Activated naive CD4-positive, alpha-beta T cell treated with anti-CD3 and anti-CD28 coated beads, Interleukin-2, amount 50 U/mL, for 24 hours (primary cell): Measurements from ENCODE around the gene RUFY3.
"Not testable (repeated sequence)": the region's sequence is repeated elsewhere in the genome, so short reads cannot be mapped to it uniquely, and the experiment has no call there.

ENCODE experiments used
- H3K27ac Mint-ChIP-seq: one replicate; pipeline ENCODE4 v1.8.0; 2021; ENCODE audit warnings: mild to moderate bottlenecking, mixed read lengths
- H3K27me3 Mint-ChIP-seq: one replicate; pipeline ENCODE4 v1.8.0; 2021; ENCODE audit warnings: mixed read lengths
- H3K36me3 Mint-ChIP-seq: one replicate; pipeline ENCODE4 v1.8.0; 2021; ENCODE audit warnings: mixed read lengths
- H3K4me1 Mint-ChIP-seq: one replicate; pipeline ENCODE4 v1.8.0; 2021; ENCODE audit warnings: mixed read lengths
- H3K4me3 Mint-ChIP-seq: one replicate; pipeline ENCODE4 v1.8.0; 2021; ENCODE audit warnings: mild to moderate bottlenecking, mixed read lengths
- H3K9me3 Mint-ChIP-seq: one replicate; pipeline ENCODE4 v1.8.0; 2021; ENCODE audit warnings: mixed read lengths

The RUFY3 gene

DNA sequence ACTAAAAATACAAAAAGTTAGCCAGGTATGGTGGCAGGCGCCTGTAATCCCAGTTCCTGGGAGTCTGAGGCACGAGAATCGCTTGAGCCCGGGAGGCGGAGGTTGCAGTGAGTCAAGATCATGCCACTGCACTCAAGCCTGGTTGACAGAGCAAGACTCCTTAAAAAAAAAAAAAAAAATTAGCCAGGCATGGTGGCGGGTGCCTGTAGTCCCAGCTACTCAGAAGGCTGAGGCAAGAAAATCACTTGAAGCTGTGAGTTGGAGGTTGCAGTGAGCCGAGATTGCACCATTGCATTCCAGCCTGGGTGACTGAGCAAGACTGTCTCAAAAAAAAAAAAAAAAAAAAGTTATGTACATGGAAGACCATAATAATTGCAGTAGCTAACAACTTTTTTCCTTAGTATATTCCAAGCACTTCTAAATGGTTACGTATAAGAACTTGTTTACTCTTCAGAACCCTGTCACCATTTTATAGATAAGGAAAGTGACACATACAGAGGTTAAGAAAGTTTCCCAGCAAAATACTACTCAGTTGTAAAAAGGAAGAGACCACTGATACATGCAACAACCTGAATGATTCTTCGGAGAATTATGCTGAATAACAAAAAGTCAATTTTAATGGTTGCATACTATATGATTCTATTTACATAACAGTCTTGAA, 24.5 kb downstream of the RUFY3 start:
- Mint-ChIP-seq H3K9me3 (no peaks in the 10 kb centered on the region), H3K27ac (no peak overlapping the region), H3K4me3 (no peak overlapping the region), H3K4me1 (peaks cover 4% of the 10 kb centered on the region), H3K36me3 (no peaks in the 10 kb centered on the region), H3K27me3 (no peaks in the 10 kb centered on the region)

DNA sequence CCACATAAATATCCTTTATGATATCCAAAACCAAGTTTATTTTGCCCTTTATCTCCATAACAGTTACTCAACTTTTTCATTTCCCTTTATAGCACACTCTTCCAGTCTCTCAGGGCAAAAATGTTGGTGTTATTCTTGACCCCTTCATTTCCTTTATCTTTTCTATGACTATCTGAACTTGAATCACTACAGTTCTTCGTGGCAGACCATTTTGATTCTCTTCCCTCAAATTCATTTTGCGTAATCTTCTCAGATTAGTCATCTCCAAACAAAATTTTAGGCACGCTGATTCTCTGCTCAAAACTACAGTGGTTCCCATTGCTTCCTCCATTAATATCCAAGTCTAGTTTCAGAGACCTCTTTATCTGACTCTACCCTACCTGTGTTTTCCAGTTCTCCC, 26.1 kb downstream of the RUFY3 start:
- Mint-ChIP-seq H3K27me3 (no peaks in the 10 kb centered on the region), H3K4me3 (no peak overlapping the region), H3K9me3 (no peaks in the 10 kb centered on the region), H3K36me3 (no peaks in the 10 kb centered on the region), H3K27ac (no peak overlapping the region), H3K4me1 (peaks cover 9% of the 10 kb centered on the region)

GRCh38 chr4:70749313-70749712, 27.5 kb downstream of the RUFY3 start:
- H3K27me3 Mint-ChIP-seq, result no peaks in the 10 kb centered on the region
- no peaks in the 10 kb centered on the region for H3K9me3 Mint-ChIP-seq
- H3K36me3 Mint-ChIP-seq, result no peaks in the 10 kb centered on the region
- no peak overlapping the region for H3K4me3 Mint-ChIP-seq
- no peak overlapping the region for H3K27ac Mint-ChIP-seq
- H3K4me1 Mint-ChIP-seq, result peaks cover 17% of the 10 kb centered on the region

DNA sequence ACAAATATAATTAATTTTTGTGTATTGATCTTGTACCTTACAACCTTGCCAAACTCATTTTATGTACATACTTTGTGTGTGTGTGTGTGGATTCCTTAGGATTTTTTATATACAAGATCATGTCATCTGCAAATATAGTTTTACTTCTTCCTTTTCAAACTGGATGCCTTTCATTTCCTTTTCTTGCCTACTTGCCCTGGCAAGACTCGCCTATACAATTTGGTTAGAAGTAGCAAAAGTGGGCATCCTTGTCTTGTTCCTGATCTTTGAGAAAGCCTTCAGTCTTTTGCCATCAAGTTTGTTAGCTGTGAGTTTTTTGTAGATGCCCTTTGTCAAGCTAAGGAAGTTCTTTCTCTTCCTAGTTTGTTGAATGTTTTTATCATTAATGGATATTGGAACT, 30.5 kb downstream of the RUFY3 start:
- no peaks in the 10 kb centered on the region for H3K9me3 Mint-ChIP-seq
- H3K4me1 Mint-ChIP-seq, result peaks cover 17% of the 10 kb centered on the region
- H3K36me3 Mint-ChIP-seq, result peaks cover 5% of the 10 kb centered on the region
- H3K4me3 Mint-ChIP-seq, result no peak overlapping the region
- H3K27me3 Mint-ChIP-seq, result no peaks in the 10 kb centered on the region
- H3K27ac Mint-ChIP-seq, result no peak overlapping the region

- Mint-ChIP-seq H3K27me3 (no peaks in the 10 kb centered on the region), H3K36me3 (peaks cover 5% of the 10 kb centered on the region), H3K27ac (no peak overlapping the region), H3K4me1 (peaks cover 17% of the 10 kb centered on the region), H3K9me3 (no peaks in the 10 kb centered on the region), H3K4me3 (no peak overlapping the region)
These were observed 31.9 kb downstream of the RUFY3 start for GRCh38 chr4:70753630-70754029.

- H3K36me3 Mint-ChIP-seq, result peaks cover 6% of the 10 kb centered on the region
- no peak overlapping the region for H3K27ac Mint-ChIP-seq
- no peaks in the 10 kb centered on the region for H3K9me3 Mint-ChIP-seq
- H3K4me3 Mint-ChIP-seq, result no peak overlapping the region
- H3K4me1 Mint-ChIP-seq, result peaks cover 24% of the 10 kb centered on the region
- no peaks in the 10 kb centered on the region for H3K27me3 Mint-ChIP-seq
These were observed 32.7 kb downstream of the RUFY3 start for GRCh38 chr4:70754470-70754869.

GRCh38 chr4:70754990-70755688, 33.4 kb downstream of the RUFY3 start:
- Mint-ChIP-seq H3K9me3 (no peaks in the 10 kb centered on the region), H3K36me3 (peaks cover 6% of the 10 kb centered on the region), H3K27ac (no peak overlapping the region), H3K4me1 (peaks cover 28% of the 10 kb centered on the region), H3K4me3 (no peak overlapping the region), H3K27me3 (no peaks in the 10 kb centered on the region)

DNA sequence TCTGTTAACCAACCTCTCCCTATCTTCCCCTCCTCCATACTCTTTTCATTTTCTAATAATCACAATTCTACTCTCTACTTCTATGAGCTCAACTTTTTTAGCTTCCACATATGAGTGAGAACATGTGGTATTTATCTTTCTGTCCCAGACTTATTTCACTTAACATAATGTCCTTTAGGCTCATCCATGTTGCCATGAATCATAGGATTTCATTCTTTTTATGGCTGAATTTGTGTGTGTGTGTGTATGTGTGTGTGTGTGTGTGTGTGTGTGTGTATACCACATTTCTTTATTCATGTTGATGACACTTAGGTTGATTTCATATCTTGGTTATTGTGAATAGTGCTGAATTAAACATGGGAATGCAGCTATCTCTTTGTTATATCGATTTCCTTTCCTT, 37.4 kb downstream of the RUFY3 start:
- Mint-ChIP-seq H3K4me1 (peaks cover 19% of the 10 kb centered on the region), H3K4me3 (peak overlapping the region; percentile 55), H3K27me3 (no peaks in the 10 kb centered on the region), H3K27ac (no peak overlapping the region), H3K36me3 (peaks cover 13% of the 10 kb centered on the region), H3K9me3 (no peaks in the 10 kb centered on the region)

GRCh38 chr4:70759627-70760026, 37.9 kb downstream of the RUFY3 start:
- Mint-ChIP-seq H3K4me3 (peak overlapping the region; percentile 55), H3K4me1 (peaks cover 19% of the 10 kb centered on the region), H3K36me3 (peaks cover 14% of the 10 kb centered on the region), H3K27ac (no peak overlapping the region), H3K9me3 (no peaks in the 10 kb centered on the region), H3K27me3 (no peaks in the 10 kb centered on the region)

DNA sequence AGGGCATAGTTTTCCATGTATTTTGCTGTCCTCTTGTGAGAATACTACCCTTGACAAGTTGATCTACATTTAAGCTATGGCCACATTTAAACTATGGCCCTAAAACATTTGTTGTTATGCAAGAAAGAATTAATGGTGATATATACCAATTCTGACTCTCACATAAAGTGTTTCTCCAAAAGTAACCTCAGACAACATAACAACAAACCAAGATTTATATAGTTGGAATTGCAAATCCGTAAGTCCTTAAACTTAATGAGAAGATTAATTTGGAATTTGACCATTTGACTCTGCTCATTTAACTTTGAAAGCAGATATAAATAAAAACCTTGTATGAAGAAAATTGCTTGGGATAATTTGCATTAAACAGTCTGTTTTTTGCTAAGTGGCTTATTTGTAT, 38.9 kb downstream of the RUFY3 start:
- Mint-ChIP-seq H3K36me3 (peaks cover 15% of the 10 kb centered on the region), H3K27me3 (no peaks in the 10 kb centered on the region), H3K9me3 (no peaks in the 10 kb centered on the region), H3K27ac (no peak overlapping the region), H3K4me1 (peaks cover 19% of the 10 kb centered on the region), H3K4me3 (no peak overlapping the region)

- Mint-ChIP-seq H3K27me3 (no peaks in the 10 kb centered on the region), H3K36me3 (peaks cover 12% of the 10 kb centered on the region), H3K4me3 (no peak overlapping the region), H3K9me3 (no peaks in the 10 kb centered on the region), H3K4me1 (peaks cover 19% of the 10 kb centered on the region), H3K27ac (no peak overlapping the region)
These were observed 39.6 kb downstream of the RUFY3 start for GRCh38 chr4:70761276-70761816.

- H3K4me3 Mint-ChIP-seq, result no peak overlapping the region
- no peaks in the 10 kb centered on the region for H3K9me3 Mint-ChIP-seq
- peaks cover 4% of the 10 kb centered on the region for H3K4me1 Mint-ChIP-seq
- peaks cover 16% of the 10 kb centered on the region for H3K36me3 Mint-ChIP-seq
- no peak overlapping the region for H3K27ac Mint-ChIP-seq
- H3K27me3 Mint-ChIP-seq, result no peaks in the 10 kb centered on the region
These were observed 43.6 kb downstream of the RUFY3 start for GRCh38 chr4:70765368-70765767.

GRCh38 chr4:70768301-70768948, 46.7 kb downstream of the RUFY3 start:
- no peaks in the 10 kb centered on the region for H3K9me3 Mint-ChIP-seq
- no peaks in the 10 kb centered on the region for H3K27me3 Mint-ChIP-seq
- H3K4me1 Mint-ChIP-seq, result no peaks in the 10 kb centered on the region
- H3K4me3 Mint-ChIP-seq, result no peak overlapping the region
- no peak overlapping the region for H3K27ac Mint-ChIP-seq
- peaks cover 20% of the 10 kb centered on the region for H3K36me3 Mint-ChIP-seq

DNA sequence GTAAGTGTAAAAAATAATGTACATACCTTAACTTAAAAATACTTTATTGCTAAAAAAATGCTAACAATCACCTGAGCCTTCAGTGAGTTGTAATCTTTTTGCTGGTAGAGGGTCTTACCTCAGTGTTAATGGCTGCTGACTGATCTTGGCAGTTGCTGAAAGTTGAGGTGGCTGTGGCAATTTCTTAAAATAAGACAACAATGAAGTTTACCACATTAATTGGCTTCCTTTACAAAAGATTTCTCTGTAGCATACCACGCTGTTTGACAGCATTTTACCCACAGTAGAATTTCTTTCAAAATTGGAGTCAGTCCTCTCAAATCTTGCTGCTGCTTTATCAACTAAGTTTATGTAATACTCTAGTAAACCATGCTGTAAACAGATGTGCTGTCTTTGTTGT, 47.6 kb downstream of the RUFY3 start:
- H3K27ac Mint-ChIP-seq, H3K9me3 Mint-ChIP-seq, H3K27me3 Mint-ChIP-seq, H3K4me1 Mint-ChIP-seq, H3K4me3 Mint-ChIP-seq: not testable (repeated sequence)
- H3K36me3 Mint-ChIP-seq, result peaks cover 13% of the 10 kb centered on the region

DNA sequence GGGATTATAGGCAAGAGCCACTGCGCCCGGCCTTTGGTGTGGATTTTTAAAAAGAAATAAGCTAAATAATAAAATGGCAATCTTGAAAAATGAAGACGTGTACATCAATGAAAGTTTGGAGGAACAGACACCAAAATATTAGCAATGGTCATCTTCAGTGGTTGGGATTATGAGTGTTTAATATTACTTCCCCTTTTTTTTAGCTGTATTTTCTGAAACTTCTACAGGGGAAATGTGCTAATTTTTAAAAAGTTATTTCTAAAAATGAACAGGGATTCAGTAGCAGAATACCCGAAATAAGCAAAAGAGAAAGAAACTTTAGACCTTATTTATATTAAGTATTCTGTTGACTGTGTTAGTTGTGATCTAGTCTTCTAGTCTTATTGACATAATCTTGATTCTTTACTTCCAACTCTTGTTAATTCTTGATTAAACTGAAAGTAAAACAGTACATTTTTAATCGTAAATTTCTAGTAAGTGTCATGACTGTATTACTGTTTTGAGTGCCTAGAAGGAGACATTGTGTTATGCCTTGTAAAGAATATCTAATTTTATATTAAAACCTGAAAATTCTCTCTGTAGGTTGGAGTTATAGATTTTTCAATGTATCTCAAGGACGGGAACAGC, 51.3 kb downstream of the RUFY3 start:
- Mint-ChIP-seq H3K9me3 (no peaks in the 10 kb centered on the region), H3K27ac (no peak overlapping the region), H3K4me3 (no peak overlapping the region), H3K4me1 (no peaks in the 10 kb centered on the region), H3K27me3 (no peaks in the 10 kb centered on the region), H3K36me3 (peaks cover 8% of the 10 kb centered on the region)
